ENCODE results near the gene ZBTB16. TPM values are rescaled to one million over a fixed set of nuclear protein-coding genes. Genes with fewer than 3 reads are reported as not detected.

ZBTB16 gene
- total and polyA plus RNA-seq, 2 of the 13 experiments (the other 11 are each of a cell fraction or from before 2014, with no cell fraction given): not detected

DNA sequence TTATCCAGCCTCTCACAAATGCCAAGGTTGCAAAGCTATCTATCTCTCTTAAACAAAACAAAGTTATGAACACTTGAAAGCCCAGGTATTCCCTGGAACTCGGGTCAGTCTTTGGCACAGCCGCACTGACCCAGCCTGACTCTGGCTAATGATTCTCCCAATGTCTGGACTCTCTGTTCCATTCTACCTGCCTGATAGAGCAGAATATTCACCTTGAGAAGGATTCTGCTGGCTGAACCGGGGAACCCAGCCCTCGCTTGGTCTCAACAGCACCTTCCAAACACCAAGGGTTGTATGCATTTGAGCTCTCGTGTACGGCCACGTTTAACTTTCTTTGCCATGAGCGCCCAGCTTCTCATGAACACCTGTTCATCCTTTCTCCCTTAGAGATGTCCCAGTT lies 116.8 kb downstream of the ZBTB16 start (continued):
- TF ChIP-seq ZNF256 (CRISPR knock-in tag; conservative IDR thresholded peaks at IDR 0.05) (no peak), KDM2A (CRISPR knock-in tag; IDR thresholded peaks at IDR 0.05; ENCODE audit: borderline replicate concordance, low read depth) (no peak), ZNF274 (CRISPR knock-in tag; IDR thresholded peaks at IDR 0.05) (no peak)

DNA sequence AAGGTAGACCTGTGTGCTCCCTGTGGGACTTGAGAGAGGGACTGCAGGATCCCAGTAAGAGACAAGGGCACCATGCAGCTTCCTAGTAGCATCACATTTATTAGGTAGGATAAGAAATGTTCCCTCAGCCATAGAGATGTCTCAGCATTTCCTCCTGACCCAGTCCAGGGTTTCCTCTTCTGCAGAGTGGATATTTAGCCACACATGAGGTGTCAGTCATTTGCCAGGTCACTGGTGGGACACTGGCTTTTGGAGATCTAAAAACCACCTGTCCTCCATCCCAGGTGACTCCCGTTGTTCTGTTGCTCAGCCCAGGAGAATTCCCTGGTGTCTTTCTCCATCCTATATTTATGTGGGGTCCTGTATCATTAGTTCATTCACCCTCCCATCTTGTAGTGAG lies 119.1 kb downstream of the ZBTB16 start:
- no peak for DNase-seq (ENCODE audit: low spot score)
- intact Hi-C loops (cut with micrococcal nuclease; ENCODE audit: unreplicated experiment) (no loop called here), in situ Hi-C loops (cut with HindIII; ENCODE audit: extremely low pct_ligation_motif_present, low pct_unique_long_range_greater_than_20kb) (no loop called here)
- no peaks in the 10 kb centered on the region for H4K20me1 ChIP-seq (ENCODE audit: insufficient read depth, low read length)
- no peak overlapping the region for H3K4me3 ChIP-seq (replicated peaks in 1 of 3; ENCODE audit: insufficient read depth in 1 of 3, low read depth in 2 of 3, low read length in 3 of 3)
- no TSS peak for BruUV-seq (replicated peaks)
- H3K4me1 ChIP-seq (ENCODE audit: insufficient read depth, low read length): no peaks in the 10 kb centered on the region
- no peaks in the 10 kb centered on the region for H3K79me2 ChIP-seq (ENCODE audit: insufficient read depth, low read length)
- H3K36me3 ChIP-seq (replicated peaks in 1 of 2; ENCODE audit: control insufficient read depth in 1 of 2, insufficient read depth in 2 of 2, low read length in 2 of 2): no peaks in the 10 kb centered on the region
- H3K9ac ChIP-seq (ENCODE audit: insufficient read depth, low read depth, low read length): no peak overlapping the region
- FAIRE-seq: no peak
- H3K9me3 ChIP-seq (ENCODE audit: low read length): no peaks in the 10 kb centered on the region
- no peak overlapping the region for H2AFZ ChIP-seq (ENCODE audit: low read length)
- no peak overlapping the region for H3K4me2 ChIP-seq (ENCODE audit: low read depth, low read length)
- peaks cover 2 to 4% of the 10 kb centered on the region in 2 experiments; a peak in 2 of 5 replicates for H3K27me3 ChIP-seq (ENCODE audit: control insufficient read depth in 1 of 2, insufficient read depth in 2 of 2, low read length in 2 of 2)
- ChIA-PET CTCF (ENCODE audit: low intra/inter-chr PET ratio, low total read pairs) (no interaction called here), POLR2A (no interaction called here)
- 17% methylated on average over 1 of the region's 1 CpG for WGBS (ENCODE audit: low lambda C conversion rate)
- H3K27ac ChIP-seq (ENCODE audit: extremely low read length, insufficient read depth, low read length): no peak overlapping the region
- ATAC-seq: no peak
- TF ChIP-seq, protein P1, sequence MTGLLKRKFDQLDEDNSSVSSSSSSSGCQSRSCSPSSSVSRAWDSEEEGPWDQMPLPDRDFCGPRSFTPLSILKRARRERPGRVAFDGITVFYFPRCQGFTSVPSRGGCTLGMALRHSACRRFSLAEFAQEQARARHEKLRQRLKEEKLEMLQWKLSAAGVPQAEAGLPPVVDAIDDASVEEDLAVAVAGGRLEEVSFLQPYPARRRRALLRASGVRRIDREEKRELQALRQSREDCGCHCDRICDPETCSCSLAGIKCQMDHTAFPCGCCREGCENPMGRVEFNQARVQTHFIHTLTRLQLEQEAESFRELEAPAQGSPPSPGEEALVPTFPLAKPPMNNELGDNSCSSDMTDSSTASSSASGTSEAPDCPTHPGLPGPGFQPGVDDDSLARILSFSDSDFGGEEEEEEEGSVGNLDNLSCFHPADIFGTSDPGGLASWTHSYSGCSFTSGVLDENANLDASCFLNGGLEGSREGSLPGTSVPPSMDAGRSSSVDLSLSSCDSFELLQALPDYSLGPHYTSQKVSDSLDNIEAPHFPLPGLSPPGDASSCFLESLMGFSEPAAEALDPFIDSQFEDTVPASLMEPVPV (CRISPR knock-in tag; IDR thresholded peaks at IDR 0.05): no peak
- TF ChIP-seq, protein P2, sequence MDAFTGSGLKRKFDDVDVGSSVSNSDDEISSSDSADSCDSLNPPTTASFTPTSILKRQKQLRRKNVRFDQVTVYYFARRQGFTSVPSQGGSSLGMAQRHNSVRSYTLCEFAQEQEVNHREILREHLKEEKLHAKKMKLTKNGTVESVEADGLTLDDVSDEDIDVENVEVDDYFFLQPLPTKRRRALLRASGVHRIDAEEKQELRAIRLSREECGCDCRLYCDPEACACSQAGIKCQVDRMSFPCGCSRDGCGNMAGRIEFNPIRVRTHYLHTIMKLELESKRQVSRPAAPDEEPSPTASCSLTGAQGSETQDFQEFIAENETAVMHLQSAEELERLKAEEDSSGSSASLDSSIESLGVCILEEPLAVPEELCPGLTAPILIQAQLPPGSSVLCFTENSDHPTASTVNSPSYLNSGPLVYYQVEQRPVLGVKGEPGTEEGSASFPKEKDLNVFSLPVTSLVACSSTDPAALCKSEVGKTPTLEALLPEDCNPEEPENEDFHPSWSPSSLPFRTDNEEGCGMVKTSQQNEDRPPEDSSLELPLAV (CRISPR knock-in tag; conservative IDR thresholded peaks at IDR 0.05; ENCODE audit: low read depth): no peak
- TF ChIP-seq PPARG (CRISPR knock-in tag; conservative IDR thresholded peaks at IDR 0.05) (no peak), NR1H2 (CRISPR knock-in tag; IDR thresholded peaks at IDR 0.05; ENCODE audit: borderline replicate concordance, low read depth) (no peak), ATF7-NPFF (CRISPR knock-in tag; IDR thresholded peaks at IDR 0.05; ENCODE audit: low read depth) (no peak), ZNF775 (CRISPR knock-in tag; IDR thresholded peaks at IDR 0.05; ENCODE audit: borderline replicate concordance) (no peak), SMC3 (IDR thresholded peaks at IDR 0.05; ENCODE audit: low read length) (no peak), AGO2 (optimal IDR thresholded peaks at IDR 0.05; ENCODE audit: low read depth, low read length) (no peak), ZNF530 (CRISPR knock-in tag; IDR thresholded peaks at IDR 0.05; ENCODE audit: low read depth) (no peak), ISX (CRISPR knock-in tag; conservative IDR thresholded peaks at IDR 0.05) (no peak), FOXA1 (IDR thresholded peaks at IDR 0.05) (no peak), FOXA1 (CRISPR knock-in tag; IDR thresholded peaks at IDR 0.05) (no peak), POLR2A (IDR thresholded peaks at IDR 0.05; ENCODE audit: insufficient read depth in 1 of 2, low read depth in 2 of 2, low read length in 2 of 2) (no peak), PHF20 (CRISPR knock-in tag; IDR thresholded peaks at IDR 0.05) (no peak), NBN (conservative IDR thresholded peaks at IDR 0.05) (no peak), ZNF773 (CRISPR knock-in tag; IDR thresholded peaks at IDR 0.05; ENCODE audit: borderline replicate concordance) (no peak), PRPF4 (IDR thresholded peaks at IDR 0.05; ENCODE audit: low read depth, low read length, poor library complexity, severe bottlenecking) (no peak)
- TF ChIP-seq, protein P3, sequence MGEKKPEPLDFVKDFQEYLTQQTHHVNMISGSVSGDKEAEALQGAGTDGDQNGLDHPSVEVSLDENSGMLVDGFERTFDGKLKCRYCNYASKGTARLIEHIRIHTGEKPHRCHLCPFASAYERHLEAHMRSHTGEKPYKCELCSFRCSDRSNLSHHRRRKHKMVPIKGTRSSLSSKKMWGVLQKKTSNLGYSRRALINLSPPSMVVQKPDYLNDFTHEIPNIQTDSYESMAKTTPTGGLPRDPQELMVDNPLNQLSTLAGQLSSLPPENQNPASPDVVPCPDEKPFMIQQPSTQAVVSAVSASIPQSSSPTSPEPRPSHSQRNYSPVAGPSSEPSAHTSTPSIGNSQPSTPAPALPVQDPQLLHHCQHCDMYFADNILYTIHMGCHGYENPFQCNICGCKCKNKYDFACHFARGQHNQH (CRISPR knock-in tag; IDR thresholded peaks at IDR 0.05): no peak
- TF ChIP-seq, protein P4, sequence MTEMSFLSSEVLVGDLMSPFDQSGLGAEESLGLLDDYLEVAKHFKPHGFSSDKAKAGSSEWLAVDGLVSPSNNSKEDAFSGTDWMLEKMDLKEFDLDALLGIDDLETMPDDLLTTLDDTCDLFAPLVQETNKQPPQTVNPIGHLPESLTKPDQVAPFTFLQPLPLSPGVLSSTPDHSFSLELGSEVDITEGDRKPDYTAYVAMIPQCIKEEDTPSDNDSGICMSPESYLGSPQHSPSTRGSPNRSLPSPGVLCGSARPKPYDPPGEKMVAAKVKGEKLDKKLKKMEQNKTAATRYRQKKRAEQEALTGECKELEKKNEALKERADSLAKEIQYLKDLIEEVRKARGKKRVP (CRISPR knock-in tag; IDR thresholded peaks at IDR 0.05): no peak

All from HepG2 (cell line).